K562 (cell line): ENCODE results near the gene MYH11. TPM values are rescaled to one million over a fixed set of nuclear protein-coding genes. Genes with fewer than 3 reads are reported as not detected.

Experiments
- BRCA1 ChIP-seq, 2 experiments: fragments of 450-650 bp in 1 of 2; sonication (generic) in 1 of 2; formaldehyde crosslinking in 1 of 2; IDR thresholded peaks; 2 replicates each; pipeline versions ENCODE4 v1.5.0 to v1.6.1; 2017 to 2020; ENCODE audit warnings: mild to moderate bottlenecking in 1 of 2, missing genetic modification reagents in 1 of 2
- GATAD2A ChIP-seq: fragments of 450-650 bp; IDR thresholded peaks from 2 replicates; pipeline ENCODE4 v1.6.1; 2017
- HDAC1 ChIP-seq, 2 experiments: fragments of 450-650 bp; IDR thresholded peaks; 2 replicates each; pipeline ENCODE4 v1.6.1; 2016 to 2017; ENCODE audit warnings: inconsistent platforms in 1 of 2, mild to moderate bottlenecking in 1 of 2, moderate library complexity in 1 of 2
- HDAC2 ChIP-seq: fragments of 450-650 bp; IDR thresholded peaks from 2 replicates; pipeline ENCODE4 v1.6.1; 2016; ENCODE audit warnings: mild to moderate bottlenecking
- HNRNPH1 ChIP-seq: fragments of 200-400 bp; formaldehyde crosslinking; optimal IDR thresholded peaks from 2 replicates; pipeline ENCODE3; 2017; ENCODE audit warnings: low read depth, mild to moderate bottlenecking, low read length, moderate library complexity
- L3MBTL2 ChIP-seq: fragments of 450-650 bp; IDR thresholded peaks from 2 replicates; pipeline ENCODE4 v1.6.1; 2016; ENCODE audit warnings: mild to moderate bottlenecking, moderate library complexity
- NELFE ChIP-seq: IDR thresholded peaks from 2 replicates; pipeline ENCODE4 v1.6.1; 2011; ENCODE audit warnings: mild to moderate bottlenecking; ENCODE audit not compliant: insufficient read depth, insufficient read length
- SOX6 ChIP-seq: fragments of 450-650 bp; IDR thresholded peaks from 2 replicates; pipeline ENCODE4 v1.6.1; 2014; ENCODE audit warnings: mild to moderate bottlenecking
- YY1 ChIP-seq, 3 experiments: IDR thresholded peaks; 2 replicates each; pipeline ENCODE4 v1.6.1; 2011; ENCODE audit warnings: low read length in 2 of 3, mild to moderate bottlenecking in 2 of 3, moderate library complexity in 2 of 3, borderline replicate concordance in 1 of 3, control low read depth in 1 of 3, low read depth in 1 of 3; ENCODE audit not compliant: insufficient read depth in 3 of 3, insufficient replicate concordance in 2 of 3, control insufficient read depth in 1 of 3, insufficient read length in 1 of 3; ENCODE audit errors: extremely low read depth in 1 of 3
- polyA plus RNA-seq, 8 experiments: library from polyadenylated mRNA; depleted of rRNA in 4 of 8; stranded (reverse) in 5 of 8; unstranded in 3 of 8; fragments of >200 nt; fragmentation: Nextera tagmentation in 2 of 8; fragmentation: Illumina TruSeq in 1 of 8; extraction: Ambion mirVana in 2 of 8; extraction: Trizol in 1 of 8; gene quantifications; 2 replicates each; pipeline versions ENCODE4 v1.2.1 to v1.2.3, GENCODE V29; 2011 to 2014; ENCODE audit warnings: inconsistent platforms in 1 of 8, missing spikeins in 1 of 8
- total RNA-seq, 7 experiments: library from RNA; depleted of rRNA in 6 of 7; stranded (reverse); fragments of >200 nt in 6 of 7; fragmentation: Illumina TruSeq in 2 of 7; extraction: Trizol in 2 of 7; gene quantifications; 2 replicates each; pipeline versions ENCODE4 v1.2.1 to v1.2.3, GENCODE V29; 2011 to 2021; ENCODE audit warnings: low replicate concordance in 1 of 7
- TF ChIP-seq, protein P1 (sequence below): fragments of 450-650 bp; IDR thresholded peaks from 2 replicates; pipeline ENCODE4 v1.6.1; 2016; ENCODE audit warnings: mild to moderate bottlenecking, moderate library complexity
- TF ChIP-seq, protein P2 (sequence below): fragments of 250-450 bp; sonication (Bioruptor Pico); IDR thresholded peaks from 2 replicates; pipeline ENCODE4 v1.8.0; 2022; ENCODE audit warnings: moderate library complexity, mild to moderate bottlenecking, inconsistent platforms
- TF ChIP-seq, protein P3 (sequence below), 2 experiments: fragments of 250-450 bp in 1 of 2; fragments of 450-650 bp in 1 of 2; sonication (Bioruptor Pico) in 1 of 2; IDR thresholded peaks; 2 replicates each; pipeline versions ENCODE4 v1.6.1 to v1.8.0; 2016 to 2021; ENCODE audit warnings: mild to moderate bottlenecking in 2 of 2, moderate library complexity in 2 of 2, missing compliant biosample characterization in 1 of 2, missing genetic modification characterization in 1 of 2
- TF ChIP-seq, protein P4 (sequence below): fragments of 450-650 bp; formaldehyde crosslinking; IDR thresholded peaks from 2 replicates; pipeline ENCODE4 v1.4.0; 2020; ENCODE audit warnings: mild to moderate bottlenecking

Gene MYH11
- total and polyA plus RNA-seq, 9 of the 15 experiments (the other 6 are each of a cell fraction or from before 2014, with no cell fraction given) = 0.05 to 0.47 (median 0.08) TPM; not detected in 5

DNA sequence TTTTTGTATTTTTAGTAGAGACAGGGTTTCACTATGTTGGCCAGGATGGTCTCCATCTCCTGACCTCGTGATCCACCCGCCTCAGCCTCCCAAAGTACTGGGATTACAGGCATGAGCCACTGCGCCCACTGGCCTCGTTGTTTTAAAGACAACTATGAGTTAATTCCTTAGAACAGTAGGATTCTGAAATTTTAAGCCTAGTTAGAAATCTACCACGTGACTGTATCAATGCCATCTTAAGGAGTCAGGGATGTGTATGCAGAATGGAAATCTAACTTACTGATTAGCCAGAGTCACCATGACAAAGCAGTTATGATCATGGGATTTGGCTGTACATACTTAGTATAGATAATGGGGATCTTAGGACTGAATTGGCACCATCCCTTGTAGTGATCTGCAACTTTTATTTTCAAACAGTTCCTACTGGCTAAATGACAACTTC lies 28.8 kb upstream of the MYH11 start (continued):
- TF ChIP-seq BRCA1 (IDR thresholded peaks at IDR 0.05) (no peak), BRCA1 (CRISPR knock-in tag; IDR thresholded peaks at IDR 0.05) (no peak), NELFE (no peak), HNRNPH1 (no peak), HDAC1 (IDR thresholded peaks at IDR 0.05) (peak in 1 of 2 experiments; percentile 33; a peak in 1 of 4 replicates), L3MBTL2 (peak; percentile 59; the same call in 1 of the 2 replicates), GATAD2A (0 out of 2 replicates have a peak, but pooled peaks have one; percentile 65), HDAC2 (no peak), SOX6 (peak; percentile 50), YY1 (IDR thresholded peaks at IDR 0.05; ENCODE audit: borderline replicate concordance in 1 of 3, control insufficient read depth in 1 of 3, extremely low read depth in 1 of 3, insufficient read depth in 3 of 3, insufficient read length in 1 of 3, insufficient replicate concordance in 2 of 3, low read depth in 1 of 3, low read length in 2 of 3) (no peak)
- TF ChIP-seq, protein P1, sequence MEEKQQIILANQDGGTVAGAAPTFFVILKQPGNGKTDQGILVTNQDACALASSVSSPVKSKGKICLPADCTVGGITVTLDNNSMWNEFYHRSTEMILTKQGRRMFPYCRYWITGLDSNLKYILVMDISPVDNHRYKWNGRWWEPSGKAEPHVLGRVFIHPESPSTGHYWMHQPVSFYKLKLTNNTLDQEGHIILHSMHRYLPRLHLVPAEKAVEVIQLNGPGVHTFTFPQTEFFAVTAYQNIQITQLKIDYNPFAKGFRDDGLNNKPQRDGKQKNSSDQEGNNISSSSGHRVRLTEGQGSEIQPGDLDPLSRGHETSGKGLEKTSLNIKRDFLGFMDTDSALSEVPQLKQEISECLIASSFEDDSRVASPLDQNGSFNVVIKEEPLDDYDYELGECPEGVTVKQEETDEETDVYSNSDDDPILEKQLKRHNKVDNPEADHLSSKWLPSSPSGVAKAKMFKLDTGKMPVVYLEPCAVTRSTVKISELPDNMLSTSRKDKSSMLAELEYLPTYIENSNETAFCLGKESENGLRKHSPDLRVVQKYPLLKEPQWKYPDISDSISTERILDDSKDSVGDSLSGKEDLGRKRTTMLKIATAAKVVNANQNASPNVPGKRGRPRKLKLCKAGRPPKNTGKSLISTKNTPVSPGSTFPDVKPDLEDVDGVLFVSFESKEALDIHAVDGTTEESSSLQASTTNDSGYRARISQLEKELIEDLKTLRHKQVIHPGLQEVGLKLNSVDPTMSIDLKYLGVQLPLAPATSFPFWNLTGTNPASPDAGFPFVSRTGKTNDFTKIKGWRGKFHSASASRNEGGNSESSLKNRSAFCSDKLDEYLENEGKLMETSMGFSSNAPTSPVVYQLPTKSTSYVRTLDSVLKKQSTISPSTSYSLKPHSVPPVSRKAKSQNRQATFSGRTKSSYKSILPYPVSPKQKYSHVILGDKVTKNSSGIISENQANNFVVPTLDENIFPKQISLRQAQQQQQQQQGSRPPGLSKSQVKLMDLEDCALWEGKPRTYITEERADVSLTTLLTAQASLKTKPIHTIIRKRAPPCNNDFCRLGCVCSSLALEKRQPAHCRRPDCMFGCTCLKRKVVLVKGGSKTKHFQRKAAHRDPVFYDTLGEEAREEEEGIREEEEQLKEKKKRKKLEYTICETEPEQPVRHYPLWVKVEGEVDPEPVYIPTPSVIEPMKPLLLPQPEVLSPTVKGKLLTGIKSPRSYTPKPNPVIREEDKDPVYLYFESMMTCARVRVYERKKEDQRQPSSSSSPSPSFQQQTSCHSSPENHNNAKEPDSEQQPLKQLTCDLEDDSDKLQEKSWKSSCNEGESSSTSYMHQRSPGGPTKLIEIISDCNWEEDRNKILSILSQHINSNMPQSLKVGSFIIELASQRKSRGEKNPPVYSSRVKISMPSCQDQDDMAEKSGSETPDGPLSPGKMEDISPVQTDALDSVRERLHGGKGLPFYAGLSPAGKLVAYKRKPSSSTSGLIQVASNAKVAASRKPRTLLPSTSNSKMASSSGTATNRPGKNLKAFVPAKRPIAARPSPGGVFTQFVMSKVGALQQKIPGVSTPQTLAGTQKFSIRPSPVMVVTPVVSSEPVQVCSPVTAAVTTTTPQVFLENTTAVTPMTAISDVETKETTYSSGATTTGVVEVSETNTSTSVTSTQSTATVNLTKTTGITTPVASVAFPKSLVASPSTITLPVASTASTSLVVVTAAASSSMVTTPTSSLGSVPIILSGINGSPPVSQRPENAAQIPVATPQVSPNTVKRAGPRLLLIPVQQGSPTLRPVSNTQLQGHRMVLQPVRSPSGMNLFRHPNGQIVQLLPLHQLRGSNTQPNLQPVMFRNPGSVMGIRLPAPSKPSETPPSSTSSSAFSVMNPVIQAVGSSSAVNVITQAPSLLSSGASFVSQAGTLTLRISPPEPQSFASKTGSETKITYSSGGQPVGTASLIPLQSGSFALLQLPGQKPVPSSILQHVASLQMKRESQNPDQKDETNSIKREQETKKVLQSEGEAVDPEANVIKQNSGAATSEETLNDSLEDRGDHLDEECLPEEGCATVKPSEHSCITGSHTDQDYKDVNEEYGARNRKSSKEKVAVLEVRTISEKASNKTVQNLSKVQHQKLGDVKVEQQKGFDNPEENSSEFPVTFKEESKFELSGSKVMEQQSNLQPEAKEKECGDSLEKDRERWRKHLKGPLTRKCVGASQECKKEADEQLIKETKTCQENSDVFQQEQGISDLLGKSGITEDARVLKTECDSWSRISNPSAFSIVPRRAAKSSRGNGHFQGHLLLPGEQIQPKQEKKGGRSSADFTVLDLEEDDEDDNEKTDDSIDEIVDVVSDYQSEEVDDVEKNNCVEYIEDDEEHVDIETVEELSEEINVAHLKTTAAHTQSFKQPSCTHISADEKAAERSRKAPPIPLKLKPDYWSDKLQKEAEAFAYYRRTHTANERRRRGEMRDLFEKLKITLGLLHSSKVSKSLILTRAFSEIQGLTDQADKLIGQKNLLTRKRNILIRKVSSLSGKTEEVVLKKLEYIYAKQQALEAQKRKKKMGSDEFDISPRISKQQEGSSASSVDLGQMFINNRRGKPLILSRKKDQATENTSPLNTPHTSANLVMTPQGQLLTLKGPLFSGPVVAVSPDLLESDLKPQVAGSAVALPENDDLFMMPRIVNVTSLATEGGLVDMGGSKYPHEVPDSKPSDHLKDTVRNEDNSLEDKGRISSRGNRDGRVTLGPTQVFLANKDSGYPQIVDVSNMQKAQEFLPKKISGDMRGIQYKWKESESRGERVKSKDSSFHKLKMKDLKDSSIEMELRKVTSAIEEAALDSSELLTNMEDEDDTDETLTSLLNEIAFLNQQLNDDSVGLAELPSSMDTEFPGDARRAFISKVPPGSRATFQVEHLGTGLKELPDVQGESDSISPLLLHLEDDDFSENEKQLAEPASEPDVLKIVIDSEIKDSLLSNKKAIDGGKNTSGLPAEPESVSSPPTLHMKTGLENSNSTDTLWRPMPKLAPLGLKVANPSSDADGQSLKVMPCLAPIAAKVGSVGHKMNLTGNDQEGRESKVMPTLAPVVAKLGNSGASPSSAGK = peak; percentile 40
- TF ChIP-seq, protein P2, sequence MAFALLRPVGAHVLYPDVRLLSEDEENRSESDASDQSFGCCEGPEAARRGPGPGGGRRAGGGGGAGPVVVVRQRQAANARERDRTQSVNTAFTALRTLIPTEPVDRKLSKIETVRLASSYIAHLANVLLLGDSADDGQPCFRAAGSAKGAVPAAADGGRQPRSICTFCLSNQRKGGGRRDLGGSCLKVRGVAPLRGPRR (CRISPR knock-in tag) = no peak
- TF ChIP-seq, protein P3, sequence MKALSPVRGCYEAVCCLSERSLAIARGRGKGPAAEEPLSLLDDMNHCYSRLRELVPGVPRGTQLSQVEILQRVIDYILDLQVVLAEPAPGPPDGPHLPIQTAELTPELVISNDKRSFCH (CRISPR knock-in tag; IDR thresholded peaks at IDR 0.05) = no peak
- TF ChIP-seq, protein P3 (tag; IDR thresholded peaks at IDR 0.05) = peak; percentile 25; the same call in 1 of the 2 replicates
- TF ChIP-seq, protein P4, sequence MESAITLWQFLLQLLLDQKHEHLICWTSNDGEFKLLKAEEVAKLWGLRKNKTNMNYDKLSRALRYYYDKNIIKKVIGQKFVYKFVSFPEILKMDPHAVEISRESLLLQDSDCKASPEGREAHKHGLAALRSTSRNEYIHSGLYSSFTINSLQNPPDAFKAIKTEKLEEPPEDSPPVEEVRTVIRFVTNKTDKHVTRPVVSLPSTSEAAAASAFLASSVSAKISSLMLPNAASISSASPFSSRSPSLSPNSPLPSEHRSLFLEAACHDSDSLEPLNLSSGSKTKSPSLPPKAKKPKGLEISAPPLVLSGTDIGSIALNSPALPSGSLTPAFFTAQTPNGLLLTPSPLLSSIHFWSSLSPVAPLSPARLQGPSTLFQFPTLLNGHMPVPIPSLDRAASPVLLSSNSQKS = no peak
